Calu3 (cell line): Measurements from ENCODE around the gene PIK3R2. TPM values are rescaled to one million over a fixed set of nuclear protein-coding genes. Genes with fewer than 3 reads are reported as not detected.

Experiments used
- BruUV-seq: library from RNA; stranded (reverse); fragments of 400-500 nt; replicated peaks from 2 replicates; lab custom pipeline; 2021; lab: Mats Ljungman, UMichigan
- CTCF ChIA-PET: fragments of 300-600 bp; sonication (Branson Sonifier 250); formaldehyde crosslinking; loops from one replicate; lab custom pipeline; 2022; ENCODE audit warnings: antibody characterized with exemption; lab: Charles Lee
- DNase-seq: peaks from one replicate; pipeline ENCODE4 v3.0.0; 2022
- H3K27ac Mint-ChIP-seq: one replicate; pipeline ENCODE4 v1.8.0; 2022; ENCODE audit warnings: mixed read lengths; ENCODE audit not compliant: unreplicated experiment
- H3K27me3 Mint-ChIP-seq: one replicate; pipeline ENCODE4 v1.8.0; 2022; ENCODE audit warnings: mixed read lengths; ENCODE audit not compliant: unreplicated experiment
- H3K36me3 Mint-ChIP-seq: one replicate; pipeline ENCODE4 v1.8.0; 2022; ENCODE audit warnings: mild to moderate bottlenecking, moderate library complexity, mixed read lengths; ENCODE audit not compliant: insufficient read depth, unreplicated experiment
- H3K4me1 Mint-ChIP-seq: one replicate; pipeline ENCODE4 v1.8.0; 2022; ENCODE audit warnings: mild to moderate bottlenecking, low read depth, mixed read lengths; ENCODE audit not compliant: unreplicated experiment
- H3K4me3 Mint-ChIP-seq: one replicate; pipeline ENCODE4 v1.8.0; 2022; ENCODE audit warnings: mild to moderate bottlenecking, low read depth, moderate library complexity, mixed read lengths; ENCODE audit not compliant: unreplicated experiment
- H3K9me3 Mint-ChIP-seq: one replicate; pipeline ENCODE4 v1.8.0; 2022; ENCODE audit warnings: low read depth, mixed read lengths; ENCODE audit not compliant: unreplicated experiment
- intact Hi-C: fragments of 100-400 bp; cut with micrococcal nuclease; formaldehyde crosslinking; loops from one replicate; pipeline ENCODE4 v1.10.0; 2022; ENCODE audit not compliant: unreplicated experiment
- total RNA-seq: library from RNA; stranded (reverse); gene quantifications from 2 replicates; pipeline ENCODE4 v1.2.3, GENCODE V29; 2022
- TF ChIP-seq, protein P1 (sequence below): fragments of 200-600 bp; IDR thresholded peaks from one replicate; pipeline ENCODE4 v1.8.0; 2022; ENCODE audit warnings: antibody characterized with exemption; ENCODE audit not compliant: unreplicated experiment

PIK3R2 gene
- total RNA-seq, 1 experiment from 2014 or later = 23.2 TPM

DNA sequence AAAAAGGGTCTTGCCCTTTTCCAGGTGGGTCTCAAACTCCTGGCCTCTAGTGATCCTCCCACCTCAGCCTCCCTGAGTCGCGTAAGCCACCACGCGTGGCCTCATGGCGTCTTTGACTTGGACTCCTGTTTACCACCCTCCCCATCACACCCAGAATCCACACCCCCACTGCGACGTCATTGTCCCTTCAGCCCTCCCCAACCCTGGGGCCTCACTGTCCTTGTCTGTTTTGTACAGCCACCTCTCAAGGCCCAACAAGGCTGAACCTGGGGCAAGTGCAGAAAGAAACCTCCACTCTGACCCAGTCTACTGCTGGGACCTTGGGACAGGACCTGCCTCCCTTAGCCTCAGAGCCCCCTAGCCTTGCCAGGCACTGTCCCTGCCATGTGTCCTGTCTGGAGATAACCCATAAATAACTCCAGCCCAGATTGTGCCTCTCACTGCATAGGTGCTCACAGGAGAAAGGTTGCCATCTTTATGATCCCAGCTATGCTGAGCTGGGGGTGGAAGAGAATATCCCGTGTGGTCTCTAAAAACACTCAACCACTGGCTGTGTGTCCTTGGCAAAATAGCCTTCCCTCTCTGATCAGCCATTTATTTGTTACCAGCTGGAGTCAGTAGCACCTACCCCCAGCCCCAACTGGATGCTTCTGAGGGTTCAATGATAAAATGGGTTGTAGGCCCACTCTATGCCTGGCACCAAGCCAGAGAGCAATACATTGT is 18.8 kb downstream of the PIK3R2 start:
- no peak for DNase-seq
- peaks cover 43% of the 10 kb centered on the region for H3K36me3 Mint-ChIP-seq
- BruUV-seq = no TSS peak
- CTCF ChIA-PET = no interaction called here
- intact Hi-C loops = no loop called here
- H3K27me3 Mint-ChIP-seq = no peaks in the 10 kb centered on the region
- no peak overlapping the region for H3K4me3 Mint-ChIP-seq
- TF ChIP-seq, protein P1, sequence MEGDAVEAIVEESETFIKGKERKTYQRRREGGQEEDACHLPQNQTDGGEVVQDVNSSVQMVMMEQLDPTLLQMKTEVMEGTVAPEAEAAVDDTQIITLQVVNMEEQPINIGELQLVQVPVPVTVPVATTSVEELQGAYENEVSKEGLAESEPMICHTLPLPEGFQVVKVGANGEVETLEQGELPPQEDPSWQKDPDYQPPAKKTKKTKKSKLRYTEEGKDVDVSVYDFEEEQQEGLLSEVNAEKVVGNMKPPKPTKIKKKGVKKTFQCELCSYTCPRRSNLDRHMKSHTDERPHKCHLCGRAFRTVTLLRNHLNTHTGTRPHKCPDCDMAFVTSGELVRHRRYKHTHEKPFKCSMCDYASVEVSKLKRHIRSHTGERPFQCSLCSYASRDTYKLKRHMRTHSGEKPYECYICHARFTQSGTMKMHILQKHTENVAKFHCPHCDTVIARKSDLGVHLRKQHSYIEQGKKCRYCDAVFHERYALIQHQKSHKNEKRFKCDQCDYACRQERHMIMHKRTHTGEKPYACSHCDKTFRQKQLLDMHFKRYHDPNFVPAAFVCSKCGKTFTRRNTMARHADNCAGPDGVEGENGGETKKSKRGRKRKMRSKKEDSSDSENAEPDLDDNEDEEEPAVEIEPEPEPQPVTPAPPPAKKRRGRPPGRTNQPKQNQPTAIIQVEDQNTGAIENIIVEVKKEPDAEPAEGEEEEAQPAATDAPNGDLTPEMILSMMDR = no peak
- H3K27ac Mint-ChIP-seq = peak overlapping the region; percentile 47
- H3K9me3 Mint-ChIP-seq = no peaks in the 10 kb centered on the region
- H3K4me1 Mint-ChIP-seq = no peaks in the 10 kb centered on the region

DNA sequence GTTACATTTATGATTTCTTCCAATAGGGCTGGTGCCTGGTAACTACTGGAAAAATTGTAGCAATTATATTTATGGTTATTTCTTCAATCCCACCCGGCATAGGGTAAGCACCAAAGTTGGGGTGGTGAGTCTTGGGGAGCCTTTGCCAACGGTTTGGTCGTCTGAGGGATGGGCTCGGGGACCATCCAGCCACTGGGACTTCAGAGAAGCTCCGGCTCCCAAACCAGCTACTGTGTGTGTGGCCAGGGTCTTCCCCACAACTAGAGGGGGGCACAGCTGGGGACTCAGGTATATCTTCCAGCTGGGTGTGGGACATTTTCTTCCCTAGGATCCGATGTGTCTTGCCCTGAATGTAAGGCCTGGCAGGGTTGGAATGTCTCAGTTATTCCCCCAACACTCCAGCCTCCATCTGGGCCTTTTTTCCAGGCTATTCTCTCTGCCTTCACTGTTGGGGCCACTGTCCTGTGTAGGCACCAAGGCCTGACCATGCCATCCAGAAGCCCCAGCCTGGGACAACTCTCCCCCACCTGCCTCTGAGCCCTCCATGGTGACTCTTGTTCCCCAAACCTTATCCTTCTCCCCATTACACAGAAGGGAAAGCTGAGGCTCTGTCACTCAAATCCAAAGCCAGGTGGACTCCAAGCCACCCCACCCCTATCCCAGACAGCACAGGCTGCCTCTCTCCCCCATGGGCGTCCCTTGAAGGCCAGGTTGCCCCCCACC is 19.5 kb downstream of the PIK3R2 start:
- BruUV-seq = no TSS peak
- Mint-ChIP-seq H3K4me3 (no peak overlapping the region), H3K27me3 (no peaks in the 10 kb centered on the region), H3K9me3 (no peaks in the 10 kb centered on the region), H3K27ac (peak overlapping the region; percentile 42), H3K36me3 (peaks cover 43% of the 10 kb centered on the region), H3K4me1 (no peaks in the 10 kb centered on the region)
- CTCF ChIA-PET = no interaction called here
- intact Hi-C loops = no loop called here
- DNase-seq = no peak
- TF ChIP-seq, protein P1 = no peak

DNA sequence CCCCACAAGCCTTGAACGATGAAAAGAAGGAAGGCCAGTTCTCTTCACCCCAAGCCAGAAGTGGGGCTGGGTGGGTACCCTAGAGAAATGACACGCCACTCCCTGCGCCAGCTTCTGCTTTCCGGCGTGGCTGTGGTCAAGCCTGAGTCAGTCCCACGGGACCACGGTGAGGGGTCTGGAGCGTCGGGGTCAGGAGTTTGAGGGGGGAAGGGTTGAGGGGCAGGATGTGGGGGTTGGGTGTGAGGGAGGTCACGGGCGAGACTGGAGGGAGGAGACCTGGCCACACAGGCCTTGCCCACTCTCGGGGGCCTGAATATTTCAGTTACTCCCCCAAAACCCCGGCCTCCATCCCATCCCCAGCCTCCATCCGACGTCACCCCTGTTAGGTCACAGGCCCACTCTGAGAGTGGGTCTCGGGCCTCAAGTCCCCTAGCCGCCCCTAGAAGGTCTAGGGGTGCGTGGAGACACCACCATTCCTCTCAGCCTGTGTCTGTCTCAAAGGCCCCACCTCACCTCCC is 20.1 kb downstream of the PIK3R2 start:
- TF ChIP-seq, protein P1 = no peak
- no TSS peak for BruUV-seq
- CTCF ChIA-PET = no interaction called here
- no peak for DNase-seq
- Mint-ChIP-seq H3K27ac (peak overlapping the region; percentile 42), H3K4me3 (peak overlapping the region; percentile 72), H3K4me1 (no peaks in the 10 kb centered on the region), H3K9me3 (no peaks in the 10 kb centered on the region), H3K36me3 (peaks cover 37% of the 10 kb centered on the region), H3K27me3 (no peaks in the 10 kb centered on the region)
- intact Hi-C loops = no loop called here

DNA sequence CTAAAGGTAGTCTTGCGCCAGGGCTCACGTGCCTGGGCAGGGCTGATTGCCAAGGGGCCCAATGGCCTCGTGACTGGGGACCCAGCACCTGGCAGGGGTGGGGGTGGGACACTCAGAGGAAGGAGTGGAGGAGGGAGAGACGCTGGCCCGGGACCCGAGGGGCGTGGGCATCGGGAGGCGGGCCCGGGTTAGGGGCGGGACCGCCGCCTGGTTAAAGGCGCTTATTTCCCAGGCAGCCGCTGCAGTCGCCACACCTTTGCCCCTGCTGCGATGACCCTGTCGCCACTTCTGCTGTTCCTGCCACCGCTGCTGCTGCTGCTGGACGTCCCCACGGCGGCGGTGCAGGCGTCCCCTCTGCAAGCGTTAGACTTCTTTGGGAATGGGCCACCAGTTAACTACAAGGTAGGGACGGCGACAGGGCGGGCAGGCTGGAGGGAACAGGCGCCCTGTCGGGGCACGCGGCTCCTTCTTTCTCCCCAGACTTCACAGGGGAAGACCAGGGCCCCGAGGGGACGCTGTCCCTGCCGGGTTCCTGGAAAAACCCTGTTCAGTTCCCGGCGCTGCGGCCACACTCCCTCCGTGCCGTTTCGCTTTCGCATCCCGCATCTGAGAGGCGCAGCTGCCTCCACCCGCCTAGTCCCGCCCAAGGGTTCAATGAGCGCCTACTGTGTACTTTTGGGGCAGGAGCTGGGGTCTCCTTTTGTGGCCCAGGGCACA is 20.8 kb downstream of the PIK3R2 start, which contains the start of gene IFI30:
Gene IFI30 (plus strand): TSS at position 242 of the 717 bp plus-strand sequence. CDS start 29 bp downstream, at position 271.
- no peaks in the 10 kb centered on the region for H3K4me1 Mint-ChIP-seq
- peaks cover 33% of the 10 kb centered on the region for H3K36me3 Mint-ChIP-seq
- intact Hi-C loops = no loop called here
- TF ChIP-seq, protein P1 = no peak
- no peaks in the 10 kb centered on the region for H3K9me3 Mint-ChIP-seq
- peak within 1 kb of the TSS; percentile 42 for H3K27ac Mint-ChIP-seq
- TSS peak; percentile 37 for BruUV-seq
- no peaks in the 10 kb centered on the region for H3K27me3 Mint-ChIP-seq
- peak within 1 kb of the TSS; percentile 72 for H3K4me3 Mint-ChIP-seq
- CTCF ChIA-PET = no interaction called here
- DNase-seq = peak; percentile 71
